HG03354 (cell line): ENCODE measurements around the gene CLDN6.

Source experiments
- ATAC-seq: cut with Tn5 transposase; IDR thresholded peaks from one replicate; pipeline ENCODE4 v1.9.1; 2021; ENCODE audit warnings: mild to moderate bottlenecking; ENCODE audit not compliant: unreplicated experiment, poor library complexity, severe bottlenecking

Gene CLDN6

GRCh38 chr16:3015865-3016521 lies 2.0 kb downstream of the CLDN6 start:
- no peak for ATAC-seq

GRCh38 chr16:3014971-3015370 lies 3.0 kb downstream of the CLDN6 start:
- no peak for ATAC-seq

- ATAC-seq: no peak
These were observed 3.8 kb downstream of the CLDN6 start for GRCh38 chr16:3013998-3014690.

- ATAC-seq: no peak
These were observed 4.5 kb downstream of the CLDN6 start for GRCh38 chr16:3013491-3013951.

GRCh38 chr16:3012828-3013420 lies 5.1 kb downstream of the CLDN6 start, which contains the start of gene CLDN9:
Gene CLDN9, plus strand, starts transcription at chr16:3012923. Its CDS starts 440 bp downstream, at chr16:3013363.
- no peak for ATAC-seq

- no peak for ATAC-seq
These were observed 5.7 kb downstream of the CLDN6 start for GRCh38 chr16:3012246-3012645.

GRCh38 chr16:3010510-3010909 lies 7.5 kb downstream of the CLDN6 start:
- no peak for ATAC-seq

GRCh38 chr16:3009568-3010390 lies 8.2 kb downstream of the CLDN6 start:
- no peak for ATAC-seq

- no peak for ATAC-seq
These were observed 9.3 kb downstream of the CLDN6 start for GRCh38 chr16:3008690-3009037.

- ATAC-seq: no peak
These were observed 9.9 kb downstream of the CLDN6 start for GRCh38 chr16:3007957-3008689.

GRCh38 chr16:3007059-3007956 lies 10.7 kb downstream of the CLDN6 start:
- no peak for ATAC-seq

- ATAC-seq: no peak
These were observed 13.2 kb downstream of the CLDN6 start for GRCh38 chr16:3004781-3005284.

- ATAC-seq: peak; percentile 12
These were observed 13.7 kb downstream of the CLDN6 start for GRCh38 chr16:3004319-3004718.

GRCh38 chr16:3003582-3004270 lies 14.3 kb downstream of the CLDN6 start:
- peak; percentile 90 for ATAC-seq

GRCh38 chr16:3001316-3001715 lies 16.7 kb downstream of the CLDN6 start:
- ATAC-seq: no peak

GRCh38 chr16:3000540-3000939 lies 17.4 kb downstream of the CLDN6 start:
- no peak for ATAC-seq

GRCh38 chr16:2999929-3000328 lies 18.1 kb downstream of the CLDN6 start:
- no peak for ATAC-seq

- ATAC-seq: no peak
These were observed 21.7 kb downstream of the CLDN6 start for GRCh38 chr16:2996298-2996697.
